ENCODE results near the gene ROR2. TPM values are rescaled to one million over a fixed set of nuclear protein-coding genes. Genes with fewer than 3 reads are reported as not detected.

Gene ROR2
- total RNA-seq, 2 experiments from 2014 or later, result 0.08 to 0.14 TPM

DNA sequence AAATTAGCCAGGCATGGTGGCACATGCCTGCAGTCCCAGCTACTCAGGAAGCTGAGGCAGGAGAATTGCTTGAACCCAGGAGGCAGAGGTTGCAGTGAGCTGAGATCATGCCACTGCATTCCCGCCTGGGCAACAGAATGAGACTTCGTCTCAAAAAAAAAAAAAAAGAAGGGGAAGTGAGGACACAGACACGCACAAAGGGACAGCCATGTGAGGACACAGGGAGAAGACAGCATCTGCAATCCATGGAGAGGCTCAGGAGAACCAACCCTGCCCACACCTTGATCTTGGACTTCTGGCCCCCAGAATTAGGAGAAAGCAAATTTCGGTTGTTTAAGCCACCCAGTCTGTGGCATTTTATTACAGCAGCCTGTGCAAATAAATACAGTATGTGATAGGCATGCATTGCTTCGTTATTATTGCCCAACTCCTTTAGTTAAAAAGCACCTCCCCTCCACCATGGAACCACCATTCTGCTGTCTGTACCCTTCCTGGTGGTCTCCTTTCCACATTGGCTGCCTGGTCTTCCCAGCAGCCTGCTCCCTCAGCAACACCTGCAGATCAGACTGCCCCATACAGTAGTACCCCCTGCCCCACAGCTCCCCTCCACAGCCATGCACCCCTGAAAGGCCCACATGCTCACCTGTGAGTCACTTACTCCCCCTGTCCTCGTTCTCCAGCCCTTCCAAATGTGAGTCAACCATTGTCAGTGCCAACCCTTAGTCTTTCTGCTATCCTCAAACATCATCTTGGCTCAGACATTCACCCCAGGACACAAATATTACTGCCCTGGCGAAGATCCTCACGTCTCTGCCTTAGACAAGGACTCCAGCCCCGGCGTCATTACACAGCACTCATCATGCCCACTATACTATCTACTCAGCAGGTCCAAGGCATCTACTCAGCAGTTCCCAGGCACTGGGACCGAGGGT lies 128.8 kb downstream of the ROR2 start:
- H3K4me3 Mint-ChIP-seq, result no peak overlapping the region
- DNase-seq, result no peak
- H3K36me3 Mint-ChIP-seq, result no peaks in the 10 kb centered on the region
- POLR2A ChIA-PET, result no interaction called here
- ATAC-seq (ENCODE audit: low read depth), result no peak
- H3K4me1 Mint-ChIP-seq, result no peaks in the 10 kb centered on the region
- no peak overlapping the region for H3K27ac Mint-ChIP-seq
- H3K27me3 Mint-ChIP-seq, result peaks cover 12% of the 10 kb centered on the region
- H3K9me3 Mint-ChIP-seq, result no peaks in the 10 kb centered on the region

DNA sequence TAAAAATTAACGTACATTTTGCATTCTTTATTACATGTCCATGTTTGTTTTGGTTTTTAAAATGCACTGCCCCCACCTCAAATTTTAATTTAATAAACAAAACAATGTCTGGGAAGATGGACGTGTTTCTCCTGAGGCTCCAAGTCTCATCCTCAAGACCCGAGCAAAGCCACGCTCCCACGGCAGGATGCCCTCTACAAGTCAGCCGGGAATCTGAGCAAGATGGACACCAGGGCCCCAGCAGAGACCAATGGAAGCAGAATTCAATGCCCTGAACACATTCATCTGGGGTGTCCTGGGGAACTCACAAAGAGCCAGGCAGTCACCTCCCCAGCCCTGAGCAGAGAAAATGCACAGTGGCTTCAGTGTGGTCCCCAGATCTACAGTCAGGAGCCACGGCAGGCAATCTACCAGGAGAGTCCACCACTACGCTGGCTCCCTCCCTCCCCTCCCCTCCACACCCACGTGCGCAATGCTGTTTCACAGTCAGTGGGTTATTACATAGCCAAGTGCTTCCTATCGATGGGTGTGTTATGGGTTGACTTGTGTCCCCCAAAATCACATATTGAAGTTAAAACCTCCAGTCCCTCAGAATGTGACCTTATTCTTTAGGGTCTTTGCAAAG lies 129.8 kb downstream of the ROR2 start:
- ATAC-seq (ENCODE audit: low read depth) (no peak), DNase-seq (no peak)
- no peaks in the 10 kb centered on the region for H3K4me1 Mint-ChIP-seq
- no peak overlapping the region for H3K4me3 Mint-ChIP-seq
- H3K27me3 Mint-ChIP-seq, result peaks cover 13% of the 10 kb centered on the region
- H3K9me3 Mint-ChIP-seq, result no peaks in the 10 kb centered on the region
- no peak overlapping the region for H3K27ac Mint-ChIP-seq
- no peaks in the 10 kb centered on the region for H3K36me3 Mint-ChIP-seq
- POLR2A ChIA-PET, result no interaction called here

DNA sequence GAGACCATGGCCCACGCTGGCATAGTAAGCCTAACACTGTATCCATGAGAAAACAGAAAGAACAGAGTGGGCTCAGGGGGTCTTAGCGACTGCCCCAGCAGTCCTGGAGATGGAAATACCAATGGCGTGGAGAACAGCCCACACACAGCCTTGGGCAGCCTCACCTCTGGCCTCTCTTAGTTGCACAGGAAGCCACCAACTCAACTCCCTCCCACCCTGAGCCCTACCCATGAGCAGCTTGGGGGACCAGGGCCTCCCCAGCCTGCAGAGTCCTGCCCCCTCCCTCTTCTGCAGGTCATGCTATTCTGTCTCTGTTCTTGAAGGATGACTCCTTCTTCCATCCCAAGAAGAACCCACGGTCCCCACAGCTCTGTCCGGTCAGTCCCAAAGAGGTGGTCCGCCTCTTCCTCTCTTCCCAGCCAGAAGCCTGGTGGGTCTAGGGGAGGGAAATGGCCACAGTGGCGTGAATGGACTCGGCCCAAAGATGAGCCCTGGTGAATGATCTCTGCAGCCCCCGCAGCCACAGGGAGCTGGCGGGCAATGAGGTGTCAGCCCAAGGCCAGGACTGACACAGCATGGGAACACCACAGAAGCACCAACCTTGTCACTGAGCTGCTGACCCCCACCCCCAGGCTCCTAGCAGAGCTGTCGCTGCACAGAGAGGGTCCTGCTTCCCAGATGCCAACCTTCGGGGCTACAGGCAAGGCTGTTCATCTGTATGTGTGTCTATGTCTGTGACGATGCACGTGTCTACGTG lies 131.2 kb downstream of the ROR2 start:
- ATAC-seq (ENCODE audit: low read depth), result no peak
- no peak for DNase-seq
- Mint-ChIP-seq H3K4me1 (no peaks in the 10 kb centered on the region), H3K4me3 (no peak overlapping the region), H3K36me3 (no peaks in the 10 kb centered on the region), H3K9me3 (no peaks in the 10 kb centered on the region), H3K27me3 (peaks cover 12% of the 10 kb centered on the region), H3K27ac (no peak overlapping the region)
- POLR2A ChIA-PET, result no interaction called here

DNA sequence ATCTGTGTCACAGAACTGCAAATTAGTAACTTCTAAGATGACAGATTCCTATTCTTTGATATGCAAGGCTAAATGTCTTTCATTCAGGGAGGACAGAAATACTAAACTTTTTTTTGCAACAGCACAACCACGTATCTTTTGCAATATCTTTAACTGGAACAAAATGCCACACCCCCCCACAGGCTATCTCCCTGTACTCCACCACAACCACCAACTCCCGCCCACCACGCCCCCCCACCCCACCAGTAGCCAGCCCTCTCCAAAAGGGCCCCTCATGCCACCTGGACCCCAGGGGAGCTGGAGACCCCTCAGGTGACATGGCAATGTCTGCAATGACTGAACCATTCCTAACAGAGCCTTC lies 131.8 kb downstream of the ROR2 start:
- H3K36me3 Mint-ChIP-seq, result no peaks in the 10 kb centered on the region
- no peak overlapping the region for H3K27ac Mint-ChIP-seq

DNA sequence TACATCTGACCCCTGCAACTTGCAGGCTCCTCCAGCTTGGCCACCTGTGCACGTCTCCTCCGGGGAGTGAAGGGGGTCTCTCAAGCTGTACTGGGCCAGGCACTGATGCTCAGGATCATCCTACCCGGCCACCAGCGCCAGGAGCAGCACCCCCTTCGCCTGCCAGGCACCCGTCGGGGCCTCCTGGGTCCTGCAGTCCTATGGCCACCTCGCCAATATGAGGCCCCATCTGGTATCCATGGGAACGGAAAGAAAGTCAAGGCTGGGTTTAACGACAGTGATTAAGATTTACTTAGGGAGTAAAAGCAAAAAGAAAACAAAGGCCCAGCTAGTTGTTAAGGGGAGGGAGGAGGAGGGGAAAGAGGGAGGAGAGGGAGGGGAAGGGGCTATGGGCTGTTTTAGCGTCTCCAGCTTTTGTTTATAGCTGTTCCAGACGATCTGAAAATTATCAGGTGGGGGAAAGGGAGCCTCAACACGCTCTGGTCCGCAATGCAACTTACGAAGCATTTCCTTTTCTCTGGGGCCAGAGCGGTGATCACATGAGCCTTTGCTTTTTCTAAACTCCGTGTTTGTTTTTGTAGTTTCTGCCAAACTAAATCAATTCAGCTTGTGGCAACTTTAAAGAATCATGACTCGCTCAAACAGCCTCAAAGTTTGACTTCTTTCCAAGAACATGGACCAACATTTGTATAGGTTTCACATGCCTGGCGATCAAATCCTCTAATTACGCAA lies 132.4 kb downstream of the ROR2 start:
- no peaks in the 10 kb centered on the region for H3K4me1 Mint-ChIP-seq
- no peaks in the 10 kb centered on the region for H3K36me3 Mint-ChIP-seq
- no peaks in the 10 kb centered on the region for H3K9me3 Mint-ChIP-seq
- H3K27me3 Mint-ChIP-seq, result peaks cover 7% of the 10 kb centered on the region
- POLR2A ChIA-PET, result no interaction called here
- DNase-seq (no peak), ATAC-seq (ENCODE audit: low read depth) (no peak)
- H3K27ac Mint-ChIP-seq, result no peak overlapping the region
- no peak overlapping the region for H3K4me3 Mint-ChIP-seq

More for the DNA sequence above, 131.8 kb downstream of the ROR2 start:
- POLR2A ChIA-PET, result no interaction called here
- H3K9me3 Mint-ChIP-seq, result no peaks in the 10 kb centered on the region
- no peak overlapping the region for H3K4me3 Mint-ChIP-seq
- peaks cover 12% of the 10 kb centered on the region for H3K27me3 Mint-ChIP-seq
- H3K4me1 Mint-ChIP-seq, result no peaks in the 10 kb centered on the region
- DNase-seq (no peak), ATAC-seq (ENCODE audit: low read depth) (no peak)

DNA sequence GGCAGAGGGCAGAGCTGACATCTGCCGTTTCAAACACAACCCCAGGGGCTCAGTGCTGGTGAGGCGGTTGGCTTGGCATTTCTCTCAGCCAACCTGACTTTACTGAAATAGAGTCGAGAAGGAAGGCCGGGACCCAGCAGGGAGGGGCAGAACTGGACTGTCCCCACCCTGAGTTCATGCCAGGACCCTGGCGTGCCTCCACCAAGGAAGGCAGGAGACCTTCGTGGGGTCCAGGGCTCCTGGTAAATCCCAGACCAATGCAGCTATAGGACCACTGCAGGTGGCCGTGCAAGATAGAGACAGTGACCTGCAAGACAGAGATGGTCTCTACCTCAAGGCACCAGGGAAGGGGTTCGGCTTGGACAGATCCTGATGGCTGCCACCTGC lies 132.9 kb downstream of the ROR2 start:
- no peaks in the 10 kb centered on the region for H3K9me3 Mint-ChIP-seq
- ATAC-seq (ENCODE audit: low read depth) (no peak), DNase-seq (no peak)
- H3K36me3 Mint-ChIP-seq, result no peaks in the 10 kb centered on the region
- H3K27me3 Mint-ChIP-seq, result peaks cover 6% of the 10 kb centered on the region
- H3K4me1 Mint-ChIP-seq, result no peaks in the 10 kb centered on the region
- no peak overlapping the region for H3K4me3 Mint-ChIP-seq
- POLR2A ChIA-PET, result no interaction called here
- H3K27ac Mint-ChIP-seq, result no peak overlapping the region

DNA sequence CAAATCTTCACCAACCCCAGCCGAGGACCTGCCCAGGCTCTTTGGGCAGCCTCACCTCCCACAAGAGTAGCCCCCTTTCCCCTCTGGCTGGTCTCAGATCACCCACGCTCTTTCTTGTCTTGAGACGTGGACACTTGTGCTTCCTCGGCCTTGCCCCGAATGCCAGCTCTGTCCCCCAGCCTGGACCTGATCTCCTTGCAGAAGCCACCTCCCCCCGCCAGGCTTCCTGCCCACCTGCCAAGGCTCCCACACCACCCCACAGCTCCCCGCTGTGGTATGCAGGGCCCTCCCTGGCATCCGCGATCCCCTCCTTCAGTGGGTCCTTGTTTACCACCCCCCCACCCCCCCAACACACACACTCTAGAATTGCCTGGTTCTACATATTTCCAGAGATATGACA lies 133.7 kb downstream of the ROR2 start:
- no peak overlapping the region for H3K4me3 Mint-ChIP-seq
- no peaks in the 10 kb centered on the region for H3K9me3 Mint-ChIP-seq
- H3K36me3 Mint-ChIP-seq, result no peaks in the 10 kb centered on the region
- DNase-seq (no peak), ATAC-seq (ENCODE audit: low read depth) (no peak)
- no peak overlapping the region for H3K27ac Mint-ChIP-seq
- no peaks in the 10 kb centered on the region for H3K4me1 Mint-ChIP-seq
- peaks cover 6% of the 10 kb centered on the region for H3K27me3 Mint-ChIP-seq
- POLR2A ChIA-PET, result no interaction called here

DNA sequence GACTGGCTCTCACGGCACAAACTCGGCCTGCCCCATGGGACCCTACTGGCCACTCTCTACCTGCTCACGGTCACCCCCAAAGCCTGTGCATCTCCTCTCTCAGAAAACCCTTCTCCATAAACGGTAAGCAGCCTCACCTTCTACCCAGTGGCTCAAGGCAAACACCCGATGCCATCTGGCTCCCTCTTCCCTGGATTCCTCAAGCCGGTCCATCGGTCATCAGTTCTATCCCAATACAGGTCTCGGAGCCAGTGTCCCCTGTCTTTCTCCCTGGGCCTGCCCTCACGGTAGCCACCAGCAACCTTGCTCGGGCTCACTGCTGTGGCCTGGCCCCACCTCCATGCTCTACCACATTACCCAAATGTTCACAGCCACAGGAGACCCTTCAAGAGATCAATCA lies 134.1 kb downstream of the ROR2 start:
- Mint-ChIP-seq H3K4me3 (no peak overlapping the region), H3K4me1 (no peaks in the 10 kb centered on the region), H3K9me3 (no peaks in the 10 kb centered on the region), H3K27ac (no peak overlapping the region), H3K27me3 (peaks cover 6% of the 10 kb centered on the region), H3K36me3 (no peaks in the 10 kb centered on the region)
- no peak for ATAC-seq (ENCODE audit: low read depth)
- no peak for DNase-seq
- POLR2A ChIA-PET, result no interaction called here

DNA sequence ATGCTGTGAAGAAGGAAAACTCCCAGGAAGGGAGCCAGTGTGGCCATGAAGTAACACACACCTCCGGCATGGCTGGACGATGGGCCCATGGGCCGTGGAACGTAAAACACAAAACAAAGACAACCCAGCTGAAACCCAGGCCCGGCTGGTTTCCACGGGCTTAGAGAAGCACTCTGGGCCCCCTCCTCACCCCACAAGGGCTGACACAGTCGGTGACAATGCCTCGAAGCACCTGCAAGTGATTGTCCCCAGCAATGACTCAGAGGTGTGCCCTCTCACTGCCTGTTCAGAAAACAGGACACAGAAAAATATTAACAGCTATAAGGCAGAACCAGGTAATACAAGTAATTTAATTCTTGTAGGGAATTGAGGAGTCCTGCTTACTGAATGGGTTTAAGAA lies 135.3 kb downstream of the ROR2 start:
- no peaks in the 10 kb centered on the region for H3K36me3 Mint-ChIP-seq
- no peak for DNase-seq
- H3K27me3 Mint-ChIP-seq, result peaks cover 4% of the 10 kb centered on the region
- H3K4me1 Mint-ChIP-seq, result no peaks in the 10 kb centered on the region
- no peak overlapping the region for H3K4me3 Mint-ChIP-seq
- ATAC-seq (ENCODE audit: low read depth), result no peak
- no peak overlapping the region for H3K27ac Mint-ChIP-seq
- POLR2A ChIA-PET, result no interaction called here
- H3K9me3 Mint-ChIP-seq, result no peaks in the 10 kb centered on the region

DNA sequence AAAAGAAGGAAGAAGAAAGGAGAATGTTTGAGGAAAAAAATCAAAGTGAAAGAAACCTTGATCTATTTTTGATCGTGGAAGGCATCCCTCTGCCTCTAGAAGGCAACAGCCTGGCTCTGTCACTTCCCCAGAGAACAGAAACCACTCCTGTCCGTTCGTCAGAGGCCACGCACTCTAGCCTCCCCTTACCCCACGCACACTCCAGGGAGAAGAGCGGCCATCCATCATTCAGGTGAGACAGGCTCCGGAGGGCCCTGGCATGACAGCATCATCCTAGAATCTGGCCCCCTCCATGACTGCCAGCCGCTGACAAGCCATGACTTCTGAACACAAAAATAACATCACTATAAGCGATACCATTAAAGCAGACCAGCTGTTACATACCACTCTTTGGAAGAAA lies 135.8 kb downstream of the ROR2 start:
- H3K9me3 Mint-ChIP-seq, result no peaks in the 10 kb centered on the region
- ATAC-seq (ENCODE audit: low read depth), result no peak
- no peak for DNase-seq
- H3K4me1 Mint-ChIP-seq, result no peaks in the 10 kb centered on the region
- POLR2A ChIA-PET, result no interaction called here
- H3K36me3 Mint-ChIP-seq, result no peaks in the 10 kb centered on the region
- peaks cover 4% of the 10 kb centered on the region for H3K27me3 Mint-ChIP-seq
- H3K27ac Mint-ChIP-seq, result no peak overlapping the region
- H3K4me3 Mint-ChIP-seq, result no peak overlapping the region

DNA sequence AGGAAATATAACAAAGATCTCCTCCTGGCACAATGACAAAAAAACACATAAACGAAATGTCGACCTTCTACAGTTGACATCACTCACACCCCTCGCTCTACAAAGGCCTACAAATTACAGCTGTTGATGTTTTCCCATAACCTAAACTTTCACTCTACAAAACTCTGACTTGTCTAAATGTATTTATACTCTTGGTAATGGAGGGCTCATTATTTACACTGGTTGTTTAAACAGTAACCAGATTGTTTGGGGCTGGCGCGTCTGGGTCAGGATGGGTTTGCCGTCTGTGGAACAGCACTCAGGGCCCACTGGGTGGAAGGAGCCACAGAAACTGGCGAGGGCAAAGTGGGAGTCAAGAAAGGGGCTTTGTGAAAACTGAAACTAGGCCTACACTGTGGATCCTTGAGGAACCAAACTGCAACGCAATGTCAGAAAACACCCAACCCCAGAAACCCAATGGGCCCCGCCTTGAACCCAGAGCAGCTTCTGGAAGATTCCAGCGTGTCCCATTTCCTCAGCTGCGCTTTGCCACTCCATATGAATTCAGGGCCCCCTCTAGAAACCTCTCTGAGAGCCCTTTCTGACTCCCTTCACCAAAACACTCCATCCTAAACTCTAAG lies 136.7 kb downstream of the ROR2 start:
- ATAC-seq (ENCODE audit: low read depth) (no peak), DNase-seq (no peak)
- POLR2A ChIA-PET, result no interaction called here
- Mint-ChIP-seq H3K27ac (no peak overlapping the region), H3K36me3 (no peaks in the 10 kb centered on the region), H3K4me1 (no peaks in the 10 kb centered on the region), H3K4me3 (no peak overlapping the region), H3K9me3 (no peaks in the 10 kb centered on the region), H3K27me3 (peaks cover 4% of the 10 kb centered on the region)

DNA sequence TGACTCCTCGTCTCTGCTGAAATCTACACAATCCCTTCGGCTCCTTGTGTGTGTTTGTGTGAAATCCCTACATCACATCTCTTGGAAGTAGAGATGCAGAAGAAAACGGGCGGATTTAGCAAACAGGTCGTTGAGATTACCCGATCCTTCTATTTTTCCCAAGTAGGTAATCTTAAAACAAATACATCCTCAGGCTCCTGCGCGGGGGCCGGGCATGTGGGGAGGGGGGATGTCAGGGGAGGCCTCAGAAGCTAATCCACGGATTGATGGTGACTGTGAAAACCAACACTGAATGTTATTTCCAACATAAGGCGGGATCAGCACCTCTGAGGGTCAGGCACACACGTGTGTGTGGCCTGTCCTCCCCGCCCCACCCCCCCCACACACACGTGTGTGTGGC lies 137.8 kb downstream of the ROR2 start:
- DNase-seq, result no peak
- Mint-ChIP-seq H3K4me3 (no peak overlapping the region), H3K27ac (no peak overlapping the region), H3K9me3 (no peaks in the 10 kb centered on the region), H3K36me3 (no peaks in the 10 kb centered on the region), H3K4me1 (no peaks in the 10 kb centered on the region), H3K27me3 (peaks cover 4% of the 10 kb centered on the region)
- POLR2A ChIA-PET, result no interaction called here
- ATAC-seq (ENCODE audit: low read depth), result no peak

Measured in activated naive CD8-positive, alpha-beta T cell treated with anti-CD3 and anti-CD28 coated beads, Interleukin-2, amount 10 ng/mL, durations not matched to agents 7 days and 5 days (primary cell).